T-helper 1 cell treated with Interleukin-12 subunit alpha and Interleukin-12 subunit beta and Interleukin-4 antibody, amounts not matched to agents 30 ng/mL and 1 ng/mL, for 36 hours (primary cell): ENCODE results near the gene TFAP2A. TPM values are rescaled to one million over a fixed set of nuclear protein-coding genes. Genes with fewer than 3 reads are reported as not detected.

Experiments used
- intact Hi-C: fragments of 100-400 bp; cut with micrococcal nuclease; formaldehyde crosslinking; loops from one replicate; pipeline ENCODE4 v1.15.1; 2024
- total RNA-seq: library from RNA; stranded (reverse); gene quantifications from 2 replicates; pipeline ENCODE4 v1.2.3, GENCODE V29; 2022

TFAP2A gene
- total RNA-seq, 1 donor from 2014 or later, result 0.22 TPM

DNA sequence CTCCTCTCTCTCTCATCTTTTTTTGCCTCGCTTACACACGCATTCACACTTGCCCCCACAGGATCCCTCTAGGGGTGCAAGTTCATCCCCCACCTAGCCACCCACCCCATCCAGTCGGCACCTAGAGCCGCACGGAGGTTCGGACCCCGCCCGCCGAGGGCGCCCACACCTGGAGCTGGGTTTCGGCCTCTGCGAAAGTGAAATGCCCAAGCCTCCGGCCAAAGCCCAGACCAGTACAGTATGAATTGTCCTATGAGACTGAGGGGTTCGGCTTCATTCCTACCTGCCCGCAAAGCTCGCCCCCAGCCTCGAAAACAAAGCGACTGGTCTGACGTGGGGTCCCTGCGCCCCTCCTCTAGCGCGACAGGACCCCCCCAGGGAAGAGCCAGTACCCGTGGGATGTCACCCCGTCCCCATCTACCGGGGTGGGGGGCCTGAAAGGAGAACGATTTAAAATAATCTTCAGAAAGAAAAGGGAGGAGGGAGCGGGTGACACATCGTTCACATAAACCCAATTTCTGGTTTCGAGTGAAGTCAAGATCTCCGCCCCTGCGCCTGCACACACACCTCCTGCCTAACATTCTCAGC is 1.5 kb downstream of the TFAP2A start:
- intact Hi-C loops, result loop anchor here (5.0 kb wide), 2 partner anchors 309 to 469 kb away; partner anchors contain the start of genes GCM2 and TMEM14C

DNA sequence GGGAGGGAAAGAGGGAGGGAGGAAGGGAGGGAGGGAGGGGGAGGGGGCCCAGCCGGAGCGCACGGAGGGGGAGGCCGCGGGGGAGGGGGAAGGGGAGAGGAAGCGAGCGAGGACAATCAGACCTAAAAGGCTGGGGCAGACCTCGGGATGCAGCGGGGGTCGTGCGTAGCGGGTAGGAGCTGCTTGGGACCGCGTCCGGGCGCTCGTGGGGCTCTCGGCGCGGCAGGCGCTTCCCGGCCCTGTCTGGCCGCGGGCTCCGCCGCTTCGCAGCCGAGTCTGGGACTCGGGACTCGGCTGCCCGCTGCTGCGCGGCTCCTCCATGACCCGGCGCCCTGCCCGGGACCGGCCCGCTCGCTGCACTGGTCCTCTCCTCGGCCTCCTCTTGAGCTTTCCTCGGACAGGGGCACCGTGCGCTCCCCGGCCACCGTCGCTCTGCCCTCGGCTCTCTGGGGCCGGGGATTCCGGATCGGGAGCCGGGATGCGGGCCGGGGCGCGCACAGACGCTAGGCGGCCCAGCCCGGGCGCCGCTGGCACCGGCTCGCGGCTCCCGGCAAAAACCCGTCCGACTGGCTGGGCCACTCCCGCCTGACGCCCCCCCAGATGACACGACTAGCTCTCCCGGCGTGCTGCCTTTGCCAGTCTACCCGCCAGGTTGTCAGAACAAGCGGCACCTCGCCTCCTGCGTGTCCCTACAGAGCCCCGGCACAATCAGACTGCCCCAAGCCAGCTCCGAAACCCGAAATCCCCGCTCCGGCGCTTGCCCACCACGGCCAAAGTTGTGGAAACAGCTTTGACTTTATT is 2.2 kb downstream of the TFAP2A start:
- intact Hi-C loops, result loop anchor here (1.0 to 5.0 kb wide), 3 partner anchors 8 to 470 kb away; partner anchors contain the start of genes GCM2 and TMEM14C

DNA sequence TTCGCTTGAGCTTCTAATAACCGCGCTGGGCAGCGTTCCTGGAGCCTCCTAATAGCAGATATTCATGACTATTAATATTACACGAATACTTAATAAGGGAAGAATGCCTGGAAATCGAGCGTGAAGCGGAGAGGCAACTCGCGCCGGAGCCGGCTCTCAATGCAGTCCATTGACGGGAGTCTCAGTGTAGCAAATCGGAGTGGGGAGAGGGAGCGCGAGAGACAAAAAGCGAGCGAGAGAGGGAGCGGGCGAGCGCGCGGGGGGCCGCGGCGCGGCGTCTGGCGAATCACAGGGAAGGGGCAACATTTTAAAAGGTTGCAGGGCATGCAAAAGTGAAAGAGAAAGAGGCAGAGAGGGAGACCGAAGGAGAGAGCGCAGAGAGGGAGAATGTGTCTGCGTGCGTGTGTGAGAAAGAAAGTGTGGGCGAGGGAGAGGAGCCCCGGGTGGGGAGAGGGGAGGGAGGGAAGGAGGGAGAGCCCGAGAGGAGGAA is 2.9 kb downstream of the TFAP2A start:
- intact Hi-C loops, result loop anchor here (1.0 to 5.0 kb wide), 5 partner anchors 8 to 470 kb away; partner anchors contain the start of genes GCM2 and TMEM14C

- intact Hi-C loops, result loop anchor here (2.0 to 5.0 kb wide), 4 partner anchors 17 to 471 kb away; partner anchors contain the start of genes GCM2 and TMEM14C
Observed at GRCh38 chr6:10411131-10411970, 3.5 kb downstream of the TFAP2A start.

DNA sequence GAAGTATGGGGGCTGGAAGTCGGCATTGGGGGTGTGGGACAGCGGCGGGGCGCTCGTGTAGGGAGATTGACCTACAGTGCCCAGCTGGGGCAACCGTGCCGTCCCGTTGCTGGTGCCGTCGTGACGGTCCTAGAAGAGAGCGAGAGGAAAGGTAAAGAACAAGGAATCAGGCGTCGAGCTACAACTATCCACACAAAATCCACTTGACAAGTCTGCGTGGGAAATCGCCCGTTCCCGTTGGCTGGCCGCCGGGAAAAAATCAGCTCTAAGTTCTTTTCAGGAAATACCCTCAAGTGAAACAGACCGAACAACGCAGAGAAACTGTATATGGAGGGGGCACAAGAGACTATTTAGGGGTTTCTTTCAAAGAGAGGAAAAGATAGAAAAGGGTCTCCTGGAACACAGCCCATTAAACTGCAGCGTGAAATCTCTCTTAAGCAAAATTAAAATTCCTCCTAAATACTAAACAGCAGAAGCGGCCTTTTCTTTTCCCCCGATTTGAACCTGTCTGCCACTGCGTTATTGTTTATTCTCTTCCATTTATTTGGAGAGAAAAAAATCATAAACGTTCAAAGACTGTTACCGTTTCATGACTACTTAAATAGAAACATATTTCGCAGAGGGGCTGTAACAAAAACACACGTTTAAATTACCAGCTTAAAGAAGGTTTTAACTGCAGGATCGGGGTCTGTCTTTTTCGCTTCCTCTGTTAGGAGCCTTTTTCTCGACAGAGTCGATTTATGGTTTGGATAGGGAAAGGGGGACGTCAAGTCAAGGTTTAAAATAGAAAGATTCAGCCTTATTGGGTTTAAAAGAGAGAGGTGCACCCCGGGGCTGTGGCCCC is 4.4 kb downstream of the TFAP2A start:
- intact Hi-C loops, result loop anchor here (2.0 to 5.0 kb wide), 4 partner anchors 16 to 472 kb away; partner anchors contain the start of genes GCM2 and TMEM14C

DNA sequence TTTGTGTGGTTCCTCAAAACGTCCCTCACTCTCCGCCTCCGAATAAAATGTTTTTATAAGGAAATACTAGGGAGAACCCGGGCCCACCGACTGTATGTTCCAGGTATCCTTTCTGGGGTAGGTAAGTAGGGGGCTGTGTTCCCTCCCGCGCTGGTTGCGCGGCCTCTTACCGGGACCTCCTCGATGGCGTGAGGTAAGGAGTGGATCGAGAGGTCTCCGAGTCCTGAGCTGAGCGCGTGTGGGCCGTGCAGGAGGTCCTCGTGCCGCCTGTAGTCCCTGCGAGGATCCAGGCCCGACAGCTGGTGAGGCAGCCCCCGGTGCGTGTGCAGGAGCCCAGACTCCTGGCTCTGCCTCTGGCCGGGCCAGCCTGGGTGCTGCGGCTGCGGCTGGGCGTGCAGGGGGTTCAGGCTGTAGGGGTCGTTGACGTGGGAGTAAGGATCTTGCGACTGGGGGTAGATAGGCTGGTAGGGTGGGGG is 5.1 kb downstream of the TFAP2A start:
- intact Hi-C loops, result loop anchor here (2.0 to 5.0 kb wide), 4 partner anchors 15 to 473 kb away; partner anchors contain the start of genes GCM2 and TMEM14C

GRCh38 chr6:10409233-10409721 is 5.6 kb downstream of the TFAP2A start:
- intact Hi-C loops, result no loop called here

- intact Hi-C loops, result no loop called here
Observed at GRCh38 chr6:10408457-10408856, 6.4 kb downstream of the TFAP2A start.

DNA sequence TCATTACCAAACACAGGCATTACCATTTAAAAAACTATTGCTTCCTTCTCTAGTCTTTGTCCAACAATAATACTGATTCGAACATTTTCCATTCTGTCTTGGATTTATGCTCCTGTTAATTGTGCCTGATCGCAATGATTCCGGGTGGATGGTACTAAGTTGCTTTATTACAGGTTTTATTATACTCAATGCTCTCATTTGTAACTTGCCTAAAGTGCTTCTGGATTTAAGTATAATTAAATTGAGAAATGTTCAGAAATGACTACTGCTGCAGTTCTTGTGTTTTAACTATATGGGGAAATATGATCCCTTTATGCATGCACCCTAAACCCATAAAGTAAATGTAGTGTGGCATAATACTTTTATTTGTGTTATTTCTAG is 7.2 kb downstream of the TFAP2A start:
- intact Hi-C loops, result no loop called here

GRCh38 chr6:10407018-10407673 is 7.7 kb downstream of the TFAP2A start:
- intact Hi-C loops, result no loop called here

DNA sequence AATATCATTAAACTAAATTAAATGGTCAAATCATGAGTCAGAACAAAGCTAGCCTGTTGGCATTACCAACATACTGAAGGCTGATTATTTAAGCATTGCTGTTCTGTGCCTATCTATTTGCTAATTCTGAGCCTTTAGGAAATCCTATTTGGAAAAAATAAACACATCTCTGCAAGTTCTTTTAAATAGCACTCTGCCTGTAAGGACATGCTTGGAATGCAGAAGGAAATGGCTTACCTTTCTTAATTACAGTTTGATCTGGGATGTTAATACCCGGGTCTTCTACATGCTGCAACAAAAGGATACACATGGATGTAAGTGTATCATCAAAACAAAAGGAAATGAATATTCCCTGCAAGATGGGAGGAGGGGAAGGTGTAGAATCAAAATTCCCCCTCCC is 8.3 kb downstream of the TFAP2A start:
- intact Hi-C loops, result no loop called here

DNA sequence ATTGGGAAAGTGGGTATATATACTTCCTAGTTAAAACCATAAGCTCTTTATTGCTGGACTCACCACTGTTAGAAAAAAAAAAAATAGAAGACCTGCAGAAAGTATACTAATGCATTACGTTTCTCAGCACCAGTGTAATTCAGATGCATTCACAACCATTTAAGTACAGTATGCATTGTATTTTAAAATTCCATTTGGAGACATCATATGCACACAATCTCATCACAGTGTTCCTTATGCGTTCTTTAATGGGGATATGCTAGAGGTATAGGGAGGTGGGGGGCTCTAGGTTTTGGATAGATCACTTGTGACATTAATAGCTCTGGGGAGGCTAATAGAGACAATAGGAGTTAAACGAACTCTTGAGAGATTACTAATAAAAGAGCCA is 9.4 kb downstream of the TFAP2A start:
- intact Hi-C loops, result no loop called here

- intact Hi-C loops, result loop anchor here (1.0 to 5.0 kb wide), 6 partner anchors 7 to 1132 kb away; partner anchors contain the start of genes C6orf52, PAK1IP1, SMIM13 and TMEM14B
Observed at GRCh38 chr6:10404799-10405512, 9.9 kb downstream of the TFAP2A start.

GRCh38 chr6:10404107-10404798 is 10.6 kb downstream of the TFAP2A start:
- intact Hi-C loops, result loop anchor here (1.0 to 5.0 kb wide), 6 partner anchors 8 to 1133 kb away; partner anchors contain the start of genes C6orf52, PAK1IP1, SMIM13 and TMEM14B

- intact Hi-C loops, result loop anchor here (1.0 to 5.0 kb wide), 6 partner anchors 9 to 1134 kb away; partner anchors contain the start of genes C6orf52, PAK1IP1, SMIM13 and TMEM14B
Observed at GRCh38 chr6:10403385-10404106, 11.3 kb downstream of the TFAP2A start.

DNA sequence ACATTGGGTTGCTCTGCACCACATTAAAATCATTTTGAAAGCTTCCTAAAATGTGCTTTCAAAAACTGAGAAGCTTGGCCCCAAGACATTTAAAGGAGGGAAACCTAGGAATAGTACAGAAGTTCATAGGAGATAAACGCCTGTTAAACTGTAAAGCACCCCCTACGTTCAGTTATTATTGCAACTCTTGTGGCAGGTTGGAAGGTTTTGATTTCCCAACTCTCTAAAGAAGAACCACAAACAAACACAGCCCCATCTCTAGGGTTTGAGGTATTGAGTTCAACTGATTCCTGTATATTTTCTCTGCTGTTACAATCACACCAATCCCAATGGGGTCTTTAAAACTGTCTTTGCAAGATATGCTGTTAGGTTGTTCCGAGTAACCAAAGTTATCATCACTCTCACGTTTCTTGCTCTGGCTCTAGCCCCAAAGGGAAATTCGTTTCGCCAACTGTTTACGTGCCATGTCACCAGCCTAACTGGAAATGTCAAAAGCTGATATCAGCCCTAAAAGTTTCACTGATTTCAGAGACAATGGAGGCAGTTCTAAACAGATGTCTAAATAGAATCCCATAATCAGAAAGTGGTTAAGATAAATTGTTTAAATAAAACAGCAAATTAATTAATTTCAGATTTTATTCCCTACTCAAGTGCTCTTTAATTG is 12.1 kb downstream of the TFAP2A start:
- intact Hi-C loops, result loop anchor here (5.0 kb wide), 2 partner anchors 125 to 1135 kb away; partner anchors contain the start of gene TMEM170B
